Endothelial cell (in vitro differentiated cells): ENCODE measurements around the gene ANKS1B. TPM values are rescaled to one million over a fixed set of nuclear protein-coding genes. Genes with fewer than 3 reads are reported as not detected.
"Not testable (repeated sequence)": the region's sequence is repeated elsewhere in the genome, so short reads cannot be mapped to it uniquely, and the experiment has no call there.

ENCODE experiments used
- DNase-seq: peaks from one replicate; pipeline ENCODE4 v3.0.0; 2021; ENCODE audit warnings: low spot score
- H3K27ac Mint-ChIP-seq: one replicate; pipeline ENCODE4 v1.8.0; 2021; ENCODE audit warnings: mixed read lengths, inconsistent platforms; ENCODE audit not compliant: unreplicated experiment
- H3K27me3 Mint-ChIP-seq: one replicate; pipeline ENCODE4 v1.8.0; 2021; ENCODE audit warnings: mild to moderate bottlenecking, moderate library complexity, mixed read lengths, inconsistent platforms; ENCODE audit not compliant: unreplicated experiment
- H3K36me3 Mint-ChIP-seq: one replicate; pipeline ENCODE4 v1.8.0; 2021; ENCODE audit warnings: mild to moderate bottlenecking, low read depth, mixed read lengths, inconsistent platforms; ENCODE audit not compliant: unreplicated experiment
- H3K4me1 Mint-ChIP-seq: one replicate; pipeline ENCODE4 v1.8.0; 2021; ENCODE audit warnings: mild to moderate bottlenecking, mixed read lengths, inconsistent platforms; ENCODE audit not compliant: unreplicated experiment
- H3K4me3 Mint-ChIP-seq: one replicate; pipeline ENCODE4 v1.8.0; 2021; ENCODE audit warnings: mild to moderate bottlenecking, mixed read lengths, inconsistent platforms; ENCODE audit not compliant: unreplicated experiment
- H3K9me3 Mint-ChIP-seq: one replicate; pipeline ENCODE4 v1.8.0; 2021; ENCODE audit warnings: mixed read lengths, inconsistent platforms; ENCODE audit not compliant: unreplicated experiment
- CTCF ChIP-seq: fragments of 200-600 bp; sonication (generic); IDR thresholded peaks from one replicate; pipeline ENCODE4 v1.5.0; 2021; ENCODE audit warnings: antibody characterized with exemption; ENCODE audit not compliant: unreplicated experiment
- total RNA-seq: library from RNA; stranded (reverse); fragmentation: NEBNext Ultra II Directional; extraction: Animal tissue kit (Norgen Biotek cat#: 25700); gene quantifications from one replicate; pipeline ENCODE4 v1.2.1, GENCODE V29; 2021; ENCODE audit not compliant: unreplicated experiment

The ANKS1B gene
- total RNA-seq, 1 donor from 2014 or later = 2.6 TPM

- TF ChIP-seq CTCF = no peak
- Mint-ChIP-seq H3K36me3 (no peaks in the 10 kb centered on the region), H3K9me3 (no peaks in the 10 kb centered on the region), H3K27ac (no peak overlapping the region), H3K4me1 (no peaks in the 10 kb centered on the region), H3K27me3 (no peaks in the 10 kb centered on the region), H3K4me3 (no peak overlapping the region)
- no peak for DNase-seq
Measured at GRCh38 chr12:99721715-99722275, 262.9 kb downstream of the ANKS1B start.

- H3K36me3 Mint-ChIP-seq, H3K4me3 Mint-ChIP-seq, H3K9me3 Mint-ChIP-seq, H3K4me1 Mint-ChIP-seq, H3K27ac Mint-ChIP-seq, H3K27me3 Mint-ChIP-seq, DNase-seq: not testable (repeated sequence)
Measured at GRCh38 chr12:99720083-99720465, 264.7 kb downstream of the ANKS1B start.

GRCh38 chr12:99719411-99720082, 265.2 kb downstream of the ANKS1B start:
- not testable (repeated sequence) for H3K9me3 Mint-ChIP-seq, H3K4me3 Mint-ChIP-seq, H3K27me3 Mint-ChIP-seq, H3K27ac Mint-ChIP-seq, H3K36me3 Mint-ChIP-seq, DNase-seq, H3K4me1 Mint-ChIP-seq

- H3K9me3 Mint-ChIP-seq, H3K27ac Mint-ChIP-seq, H3K36me3 Mint-ChIP-seq, H3K27me3 Mint-ChIP-seq, H3K4me3 Mint-ChIP-seq, H3K4me1 Mint-ChIP-seq, DNase-seq: not testable (repeated sequence)
Measured at GRCh38 chr12:99715841-99716510, 268.8 kb downstream of the ANKS1B start.

GRCh38 chr12:99714921-99715320, 269.8 kb downstream of the ANKS1B start:
- not testable (repeated sequence) for H3K27me3 Mint-ChIP-seq, DNase-seq, H3K4me3 Mint-ChIP-seq, H3K9me3 Mint-ChIP-seq, H3K27ac Mint-ChIP-seq, H3K4me1 Mint-ChIP-seq, H3K36me3 Mint-ChIP-seq

GRCh38 chr12:99713946-99714520, 270.7 kb downstream of the ANKS1B start:
- H3K27ac Mint-ChIP-seq = no peak overlapping the region
- peaks cover 3% of the 10 kb centered on the region for H3K4me1 Mint-ChIP-seq

More at GRCh38 chr12:99713946-99714520, 270.7 kb downstream of the ANKS1B start:
- no peaks in the 10 kb centered on the region for H3K36me3 Mint-ChIP-seq
- no peak overlapping the region for H3K4me3 Mint-ChIP-seq
- H3K9me3 Mint-ChIP-seq = no peaks in the 10 kb centered on the region
- H3K27me3 Mint-ChIP-seq = no peaks in the 10 kb centered on the region
- TF ChIP-seq CTCF = no peak
- no peak for DNase-seq
